Muscle of leg (tissue), 11 donors: ENCODE data around the gene ZNF580. TPM values are rescaled to one million over a fixed set of nuclear protein-coding genes. Genes with fewer than 3 reads are reported as not detected.

Experiments
- DNase-seq: peaks from one replicate; pipeline ENCODE4 v3.0.0; 2013
- H3K27ac ChIP-seq: one replicate; pipeline ENCODE4 v1.5.1; 2013; ENCODE audit warnings: mild to moderate bottlenecking, low read length, control low read depth
- H3K27me3 ChIP-seq: one replicate; pipeline ENCODE4 v1.6.1; 2013; ENCODE audit warnings: low read length; ENCODE audit not compliant: control insufficient read depth, insufficient read depth
- H3K36me3 ChIP-seq: one replicate; pipeline ENCODE4 v1.6.1; 2013; ENCODE audit warnings: low read length; ENCODE audit not compliant: control insufficient read depth, insufficient read depth
- H3K4me1 ChIP-seq: one replicate; pipeline ENCODE4 v1.6.1; 2013; ENCODE audit warnings: low read length; ENCODE audit not compliant: control insufficient read depth, insufficient read depth
- H3K4me3 ChIP-seq: one replicate; pipeline ENCODE4 v1.5.1; 2013; ENCODE audit warnings: low read length, control low read depth
- H3K9me3 ChIP-seq: replicated peaks from 2 replicates; pipeline ENCODE4 v1.6.1; 2013; ENCODE audit warnings: low read depth, low read length; ENCODE audit not compliant: control insufficient read depth
- WGBS: methylation state at CpG from one replicate; pipeline ENCODE4 v1.1.5; 2013; ENCODE audit warnings: missing lambda C conversion rate; ENCODE audit not compliant: insufficient coverage; 5-methylcytosine and 5-hydroxymethylcytosine counted together
- polyA plus RNA-seq, 8 donors: library from polyadenylated mRNA; unstranded; fragments of 120-200 nt; gene quantifications; one replicate each; pipeline versions ENCODE4 v1.2.1 to v1.2.3, GENCODE V29; 2013; ENCODE audit warnings: inconsistent platforms in 1 of 8, low replicate concordance in 1 of 8; ENCODE audit not compliant: insufficient read length in 8 of 8, insufficient read depth in 1 of 8
- total RNA-seq: library from RNA; stranded (reverse); fragments of 120-200 nt; gene quantifications from one replicate; pipeline ENCODE4 v1.2.4, GENCODE V29; 2013

The ZNF580 gene
- total and polyA plus RNA-seq, 9 donors, result 5.6 to 28.5 (median 23.3) TPM

- Histone ChIP-seq H3K9me3 (no peaks in the 10 kb centered on the region), H3K4me3 (no peak overlapping the region), H3K36me3 (peaks cover 66% of the 10 kb centered on the region), H3K4me1 (peaks cover 9% of the 10 kb centered on the region), H3K27me3 (no peaks in the 10 kb centered on the region), H3K27ac (no peak overlapping the region)
- no peak for DNase-seq
- 85% methylated on average over 29 of the region's 43 CpGs for WGBS
Observed at GRCh38 chr19:55669418-55670279, 28.8 kb downstream of the ZNF580 start.

- no peaks in the 10 kb centered on the region for H3K9me3 ChIP-seq
- no peak overlapping the region for H3K27ac ChIP-seq
- WGBS, result 81% methylated on average over 22 of the region's 23 CpGs
- H3K27me3 ChIP-seq, result no peaks in the 10 kb centered on the region
- peaks cover 10% of the 10 kb centered on the region for H3K4me1 ChIP-seq
- no peak overlapping the region for H3K4me3 ChIP-seq
- H3K36me3 ChIP-seq, result peaks cover 62% of the 10 kb centered on the region
- DNase-seq, result peak; percentile 23
Observed at GRCh38 chr19:55670280-55671053, 29.7 kb downstream of the ZNF580 start.

GRCh38 chr19:55671054-55671378 lies 30.2 kb downstream of the ZNF580 start:
- DNase-seq, result no peak
- H3K4me3 ChIP-seq, result no peak overlapping the region
- peaks cover 58% of the 10 kb centered on the region for H3K36me3 ChIP-seq
- no peaks in the 10 kb centered on the region for H3K27me3 ChIP-seq
- H3K27ac ChIP-seq, result no peak overlapping the region
- no peaks in the 10 kb centered on the region for H3K9me3 ChIP-seq
- WGBS, result 79% methylated on average over 2 of the region's 2 CpGs
- H3K4me1 ChIP-seq, result peaks cover 16% of the 10 kb centered on the region

GRCh38 chr19:55672418-55672817 lies 31.6 kb downstream of the ZNF580 start:
- H3K27me3 ChIP-seq, result no peaks in the 10 kb centered on the region
- DNase-seq, result no peak
- H3K4me1 ChIP-seq, result peaks cover 28% of the 10 kb centered on the region
- no peaks in the 10 kb centered on the region for H3K9me3 ChIP-seq
- no peak overlapping the region for H3K4me3 ChIP-seq
- WGBS, result 100% methylated on average over 1 of the region's 5 CpGs
- H3K36me3 ChIP-seq, result peaks cover 51% of the 10 kb centered on the region
- no peak overlapping the region for H3K27ac ChIP-seq

GRCh38 chr19:55673465-55673864 lies 32.7 kb downstream of the ZNF580 start:
- no peak for DNase-seq
- WGBS, result 100% methylated on average over 1 of the region's 9 CpGs
- Histone ChIP-seq H3K36me3 (peaks cover 52% of the 10 kb centered on the region), H3K4me1 (peaks cover 34% of the 10 kb centered on the region), H3K9me3 (no peaks in the 10 kb centered on the region), H3K27ac (no peak overlapping the region), H3K4me3 (no peak overlapping the region), H3K27me3 (no peaks in the 10 kb centered on the region)

- peaks cover 34% of the 10 kb centered on the region for H3K4me1 ChIP-seq
- H3K36me3 ChIP-seq, result peaks cover 52% of the 10 kb centered on the region
- no peaks in the 10 kb centered on the region for H3K27me3 ChIP-seq
- no peaks in the 10 kb centered on the region for H3K9me3 ChIP-seq
- no peak overlapping the region for H3K4me3 ChIP-seq
- no peak overlapping the region for H3K27ac ChIP-seq
- WGBS, result 88% methylated on average over 1 of the region's 15 CpGs
- DNase-seq, result no peak
Observed at GRCh38 chr19:55673889-55674288, 33.1 kb downstream of the ZNF580 start.

GRCh38 chr19:55674459-55674840 lies 33.6 kb downstream of the ZNF580 start:
- Histone ChIP-seq H3K27ac (peak overlapping the region; percentile 59), H3K9me3 (no peaks in the 10 kb centered on the region), H3K4me3 (peak overlapping the region; percentile 76), H3K4me1 (peaks cover 34% of the 10 kb centered on the region), H3K36me3 (peaks cover 51% of the 10 kb centered on the region), H3K27me3 (no peaks in the 10 kb centered on the region)
- WGBS, result 22% methylated on average over 7 of the region's 17 CpGs
- peak; percentile 11 for DNase-seq

- Histone ChIP-seq H3K27ac (peak within 1 kb of the TSS; percentile 86), H3K36me3 (peaks cover 51% of the 10 kb centered on the region), H3K4me3 (peak within 1 kb of the TSS; percentile 76), H3K27me3 (no peaks in the 10 kb centered on the region), H3K4me1 (peaks cover 34% of the 10 kb centered on the region), H3K9me3 (no peaks in the 10 kb centered on the region)
- DNase-seq, result peak; percentile 98
- WGBS, result under 1% methylated on average over 100 of the region's 101 CpGs
Observed at GRCh38 chr19:55674841-55675660, 34.2 kb downstream of the ZNF580 start, which contains the start of gene EPN1. TSS of gene EPN1 (plus strand) at chr19:55675226. CDS start at chr19:55678628, 3,402 bp downstream.

- peak overlapping the region; percentile 86 for H3K27ac ChIP-seq
- peaks cover 50% of the 10 kb centered on the region for H3K36me3 ChIP-seq
- 6% methylated on average over 7 of the region's 16 CpGs for WGBS
- no peaks in the 10 kb centered on the region for H3K27me3 ChIP-seq
- peaks cover 30% of the 10 kb centered on the region for H3K4me1 ChIP-seq
- no peaks in the 10 kb centered on the region for H3K9me3 ChIP-seq
- DNase-seq, result no peak
- H3K4me3 ChIP-seq, result peak overlapping the region; percentile 76
Observed at GRCh38 chr19:55675661-55676354, 35.0 kb downstream of the ZNF580 start.
